DMS114 treated with DMSO at 0.1 percent for 48 hours (cell line): ENCODE measurements around the gene PRKAR1A.
A peak's percentile ranks its signal among the peaks of the same experiment; 100 is the strongest.
"Not testable (repeated sequence)": the region's sequence is repeated elsewhere in the genome, so short reads cannot be mapped to it uniquely, and the experiment has no call there.

Experiments used
- DNase-seq: peaks from one replicate; lab custom pipeline; 2025; ENCODE audit not compliant: unreplicated experiment; lab: John Stamatoyannopoulos, UW

PRKAR1A gene

GRCh38 chr17:68511254-68511670, 968 bp upstream of the PRKAR1A start:
- DNase-seq, result no peak

- DNase-seq, result peak; percentile 40
Measured at GRCh38 chr17:68511671-68512246, 471 bp upstream of the PRKAR1A start.

- peak; percentile 24 for DNase-seq
Measured at GRCh38 chr17:68512960-68513474, 787 bp downstream of the PRKAR1A start.

GRCh38 chr17:68513932-68514331, 1.7 kb downstream of the PRKAR1A start:
- DNase-seq, result no peak

- peak; percentile 37 for DNase-seq
Measured at GRCh38 chr17:68514831-68515635, 2.8 kb downstream of the PRKAR1A start.

GRCh38 chr17:68516732-68517131, 4.5 kb downstream of the PRKAR1A start:
- no peak for DNase-seq

- DNase-seq, result not testable (repeated sequence)
Measured at GRCh38 chr17:68517605-68518004, 5.4 kb downstream of the PRKAR1A start.

GRCh38 chr17:68518063-68518815, 6.0 kb downstream of the PRKAR1A start:
- no peak for DNase-seq

GRCh38 chr17:68519051-68519450, 6.8 kb downstream of the PRKAR1A start:
- DNase-seq, result not testable (repeated sequence)

- DNase-seq, result no peak
Measured at GRCh38 chr17:68519911-68520310, 7.7 kb downstream of the PRKAR1A start.

- no peak for DNase-seq
Measured at GRCh38 chr17:68522266-68522665, 10.0 kb downstream of the PRKAR1A start.

GRCh38 chr17:68526548-68526947, 14.3 kb downstream of the PRKAR1A start:
- DNase-seq, result no peak

GRCh38 chr17:68527314-68527713, 15.1 kb downstream of the PRKAR1A start:
- DNase-seq, result no peak

GRCh38 chr17:68531252-68531651, 19.0 kb downstream of the PRKAR1A start:
- DNase-seq, result no peak

GRCh38 chr17:68532826-68533225, 20.6 kb downstream of the PRKAR1A start:
- no peak for DNase-seq

GRCh38 chr17:68533887-68534694, 21.9 kb downstream of the PRKAR1A start:
- DNase-seq, result no peak

- DNase-seq, result no peak
Measured at GRCh38 chr17:68534695-68535088, 22.5 kb downstream of the PRKAR1A start.

- no peak for DNase-seq
Measured at GRCh38 chr17:68535922-68536321, 23.7 kb downstream of the PRKAR1A start.

GRCh38 chr17:68539548-68540467, 27.6 kb downstream of the PRKAR1A start:
- no peak for DNase-seq

GRCh38 chr17:68540981-68541380, 28.8 kb downstream of the PRKAR1A start:
- DNase-seq, result no peak
